ENCODE data around the gene EIF4E1B. TPM values are rescaled to one million over a fixed set of nuclear protein-coding genes. Genes with fewer than 3 reads are reported as not detected.

The EIF4E1B gene
- total RNA-seq, 2 donors from 2014 or later, result 1.6 TPM; not detected in 1

GRCh38 chr5:176609724-176610434 is 20.6 kb upstream of the EIF4E1B start, which contains the start of gene GPRIN1:
GPRIN1 (minus strand) TSS chr5:176610156; CDS start chr5:176599834, 10,322 bp downstream.
- DNase-seq (ENCODE audit: low spot score), result no peak
- Histone ChIP-seq H3K36me3 (no peaks in the 10 kb centered on the region), H3K9me3 (no peaks in the 10 kb centered on the region), H3K27ac (no peak within 1 kb of the TSS), H3K4me1 (replicated peaks) (no peaks in the 10 kb centered on the region), H3K4me3 (peak within 1 kb of the TSS; percentile 37 to 55), H3K27me3 (replicated peaks; ENCODE audit: insufficient read depth) (no peaks in the 10 kb centered on the region)
- 1% methylated on average over 74 of the region's 101 CpGs for WGBS
- TF ChIP-seq POLR2A (IDR thresholded peaks at IDR 0.05) (no peak), CTCF (IDR thresholded peaks at IDR 0.05) (peak in 2 of 4 experiments; percentile 16 to 30)
- intact Hi-C loops (cut with DNase I), result no loop called here

- Histone ChIP-seq H3K36me3 (no peaks in the 10 kb centered on the region), H3K27me3 (replicated peaks; ENCODE audit: insufficient read depth) (no peaks in the 10 kb centered on the region), H3K27ac (no peak overlapping the region), H3K4me1 (replicated peaks) (no peaks in the 10 kb centered on the region), H3K9me3 (no peaks in the 10 kb centered on the region), H3K4me3 (peak overlapping the region; percentile 37 to 55)
- WGBS, result 4% methylated on average over 23 of the region's 31 CpGs
- TF ChIP-seq CTCF (IDR thresholded peaks at IDR 0.05), result no peak
- TF ChIP-seq POLR2A (IDR thresholded peaks at IDR 0.05), result no peak
- no peak for TF ChIP-seq POLR2AphosphoS5 (IDR thresholded peaks at IDR 0.05)
- DNase-seq (ENCODE audit: low spot score), result no peak
- intact Hi-C loops (cut with DNase I), result no loop called here
These were observed 20.1 kb upstream of the EIF4E1B start for GRCh38 chr5:176610435-176610773.

- Histone ChIP-seq H3K4me1 (replicated peaks) (no peaks in the 10 kb centered on the region), H3K36me3 (no peaks in the 10 kb centered on the region), H3K27me3 (replicated peaks; ENCODE audit: insufficient read depth) (no peaks in the 10 kb centered on the region), H3K4me3 (no peak overlapping the region), H3K9me3 (no peaks in the 10 kb centered on the region), H3K27ac (no peak overlapping the region)
- 9% methylated on average over 10 of the region's 10 CpGs for WGBS
- no peak for TF ChIP-seq POLR2A (IDR thresholded peaks at IDR 0.05)
- peak; percentile 40 for TF ChIP-seq POLR2AphosphoS5 (IDR thresholded peaks at IDR 0.05)
- TF ChIP-seq CTCF (IDR thresholded peaks at IDR 0.05), result no peak
- intact Hi-C loops (cut with DNase I), result no loop called here
- DNase-seq (ENCODE audit: low spot score), result peak; percentile 54
These were observed 19.0 kb upstream of the EIF4E1B start for GRCh38 chr5:176611435-176611834.

- H3K27me3 ChIP-seq (replicated peaks; ENCODE audit: insufficient read depth), result no peaks in the 10 kb centered on the region
- intact Hi-C loops (cut with DNase I), result no loop called here
- DNase-seq (ENCODE audit: low spot score), result no peak
- TF ChIP-seq POLR2A (IDR thresholded peaks at IDR 0.05) (no peak), CTCF (IDR thresholded peaks at IDR 0.05) (no peak)
- H3K9me3 ChIP-seq, result no peaks in the 10 kb centered on the region
- H3K27ac ChIP-seq, result no peak overlapping the region
- H3K36me3 ChIP-seq, result no peaks in the 10 kb centered on the region
- 86% methylated on average over 6 of the region's 6 CpGs for WGBS
- no peak overlapping the region for H3K4me3 ChIP-seq
- no peaks in the 10 kb centered on the region for H3K4me1 ChIP-seq (replicated peaks)
These were observed 18.5 kb upstream of the EIF4E1B start for GRCh38 chr5:176612008-176612407.

- Histone ChIP-seq H3K27me3 (replicated peaks; ENCODE audit: insufficient read depth) (no peaks in the 10 kb centered on the region), H3K4me1 (replicated peaks) (no peaks in the 10 kb centered on the region), H3K27ac (no peak overlapping the region), H3K36me3 (no peaks in the 10 kb centered on the region), H3K9me3 (no peaks in the 10 kb centered on the region), H3K4me3 (no peak overlapping the region)
- WGBS, result 43% methylated on average over 2 of the region's 2 CpGs
- DNase-seq (ENCODE audit: low spot score), result no peak
- intact Hi-C loops (cut with DNase I), result no loop called here
- TF ChIP-seq CTCF (IDR thresholded peaks at IDR 0.05), result no peak
- TF ChIP-seq POLR2AphosphoS5 (IDR thresholded peaks at IDR 0.05), result no peak
- no peak for TF ChIP-seq POLR2A (IDR thresholded peaks at IDR 0.05)
These were observed 17.6 kb upstream of the EIF4E1B start for GRCh38 chr5:176612855-176613254.
